GM19372 (cell line): Measurements from ENCODE around the gene PPP1R36.
"Not testable (repeated sequence)": the region's sequence is repeated elsewhere in the genome, so short reads cannot be mapped to it uniquely, and the experiment has no call there.

Experiments
- ATAC-seq: cut with Tn5 transposase; IDR thresholded peaks from one replicate; pipeline ENCODE4 v1.9.1; 2021; ENCODE audit warnings: mild to moderate bottlenecking, low read depth, moderate library complexity; ENCODE audit not compliant: unreplicated experiment

The PPP1R36 gene

GRCh38 chr14:64610049-64610746, 60.4 kb downstream of the PPP1R36 start:
- ATAC-seq = no peak

GRCh38 chr14:64611358-64612020, 61.7 kb downstream of the PPP1R36 start:
- ATAC-seq = no peak

- ATAC-seq = no peak
Measured at GRCh38 chr14:64612021-64612380, 62.2 kb downstream of the PPP1R36 start.

DNA sequence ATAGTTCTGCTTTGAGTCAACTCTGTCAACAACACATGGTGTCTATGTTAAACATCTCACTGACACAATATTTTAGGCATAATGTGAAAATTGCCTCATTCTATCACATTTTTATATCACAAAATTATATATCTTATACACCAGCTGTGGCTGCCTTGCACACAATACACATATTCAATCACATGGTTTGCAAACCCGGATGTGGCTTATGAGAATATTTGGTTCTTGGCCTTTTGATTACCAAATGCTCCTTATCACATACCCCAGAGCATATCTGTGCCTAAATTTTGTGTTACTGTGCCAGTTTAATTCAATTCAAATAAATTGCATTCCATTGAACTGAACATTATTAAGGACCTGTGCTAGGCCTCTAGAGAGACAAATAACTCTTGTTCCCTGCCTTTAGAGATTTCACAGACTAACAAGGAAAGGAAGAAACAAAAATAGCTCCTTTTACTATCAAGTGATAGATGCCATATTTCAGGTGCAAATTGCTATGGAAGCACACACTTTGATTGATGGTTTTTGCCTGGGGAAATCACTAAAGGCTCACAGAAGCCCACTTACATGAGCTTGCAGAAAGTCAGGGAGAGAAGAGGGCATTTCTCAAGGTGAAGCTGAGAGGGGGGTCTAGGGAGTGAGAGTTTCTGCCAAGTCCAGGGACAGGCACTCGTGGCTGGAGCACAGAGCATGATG, 63.4 kb downstream of the PPP1R36 start:
- no peak for ATAC-seq

GRCh38 chr14:64614166-64614565, 64.4 kb downstream of the PPP1R36 start:
- ATAC-seq = no peak

- ATAC-seq = no peak
Measured at GRCh38 chr14:64614805-64615391, 65.1 kb downstream of the PPP1R36 start.

DNA sequence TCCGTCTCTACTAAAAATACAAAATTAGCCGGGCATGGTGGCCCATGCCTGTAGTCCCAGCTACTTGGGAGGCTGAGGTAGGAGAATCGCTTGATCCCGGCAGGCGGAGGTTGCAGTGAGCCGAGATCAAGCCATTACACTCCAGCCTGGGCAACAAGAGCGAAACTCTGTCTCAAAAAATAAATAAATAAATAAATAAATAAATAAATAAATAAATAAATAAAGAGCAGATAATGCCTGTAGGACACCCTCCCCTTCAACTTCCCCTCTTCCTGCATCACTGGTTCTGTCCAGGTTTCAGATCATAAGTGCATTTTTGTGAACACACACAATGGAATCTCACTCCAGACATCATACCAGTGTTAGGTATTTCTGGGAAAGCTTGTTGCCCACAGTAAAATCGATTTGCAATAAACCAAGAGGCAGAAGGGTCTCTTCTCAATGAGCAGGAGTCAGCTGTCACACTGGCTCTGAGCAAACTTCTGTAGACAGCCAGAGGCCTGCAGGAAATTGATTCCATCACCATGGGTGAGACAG, 68.2 kb downstream of the PPP1R36 start:
- ATAC-seq = not testable (repeated sequence)

DNA sequence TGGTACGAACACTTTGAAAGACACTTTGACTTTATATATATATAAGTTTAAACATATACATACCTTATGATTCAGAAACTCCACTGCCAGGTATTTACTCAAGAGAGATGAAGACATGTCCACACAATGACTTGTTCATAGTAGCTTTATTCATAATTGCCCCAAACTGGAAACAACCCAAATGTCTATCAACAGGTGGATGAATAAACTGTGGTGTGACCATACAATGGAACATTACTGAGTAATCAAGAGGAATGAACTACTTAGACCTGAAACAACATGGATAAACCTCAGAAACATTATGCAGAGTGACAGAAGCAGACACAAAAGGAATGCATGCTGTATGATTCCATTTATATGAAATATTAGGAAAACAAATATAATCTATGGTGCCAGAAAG, 71.1 kb downstream of the PPP1R36 start:
- ATAC-seq = no peak

GRCh38 chr14:64623554-64624165, 73.9 kb downstream of the PPP1R36 start:
- ATAC-seq = no peak

- ATAC-seq = no peak
Measured at GRCh38 chr14:64625386-64626232, 75.8 kb downstream of the PPP1R36 start.

DNA sequence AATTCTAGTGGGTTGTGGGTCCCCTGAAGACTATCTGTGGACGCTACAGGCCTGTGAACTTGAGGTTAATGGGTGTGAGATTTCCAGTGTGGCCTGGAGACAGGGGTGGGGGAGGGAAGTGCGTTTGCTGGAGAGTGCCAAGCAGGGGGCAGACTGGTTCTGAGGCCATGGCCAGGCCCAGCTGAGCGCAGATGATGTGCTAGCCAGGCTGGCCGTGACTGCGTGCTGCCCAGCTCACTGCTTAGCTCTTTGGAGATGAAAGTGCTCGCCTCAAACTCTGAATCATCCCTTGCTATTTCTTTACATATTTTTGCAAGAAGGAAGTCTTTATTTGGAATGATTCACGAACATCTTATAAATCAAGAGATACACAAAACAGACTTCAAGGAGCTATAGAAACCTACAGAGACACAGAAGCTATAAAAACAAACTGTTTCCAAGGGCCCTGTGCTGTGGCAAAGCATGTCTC, 79.2 kb downstream of the PPP1R36 start:
- ATAC-seq = no peak

GRCh38 chr14:64630778-64631177, 81.0 kb downstream of the PPP1R36 start:
- ATAC-seq = no peak

DNA sequence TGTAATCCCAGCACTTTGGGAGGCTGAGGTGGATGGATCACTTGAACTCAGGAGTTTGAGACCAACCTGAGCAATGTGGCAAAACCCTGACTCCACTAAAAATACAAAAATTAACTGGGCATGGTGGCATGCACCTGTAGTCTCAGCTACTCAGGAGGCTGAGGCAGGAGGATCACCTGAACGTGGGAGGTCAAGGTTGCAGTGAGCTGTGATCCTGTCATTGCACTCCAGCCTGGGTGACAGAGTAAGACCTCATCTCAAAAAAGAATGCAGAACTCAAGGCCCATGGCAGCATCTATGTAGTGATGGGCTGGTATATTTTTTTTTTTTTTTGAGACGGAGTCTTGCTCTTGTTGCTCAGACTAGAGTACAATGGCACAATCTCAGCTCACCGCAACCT, 81.5 kb downstream of the PPP1R36 start:
- not testable (repeated sequence) for ATAC-seq

DNA sequence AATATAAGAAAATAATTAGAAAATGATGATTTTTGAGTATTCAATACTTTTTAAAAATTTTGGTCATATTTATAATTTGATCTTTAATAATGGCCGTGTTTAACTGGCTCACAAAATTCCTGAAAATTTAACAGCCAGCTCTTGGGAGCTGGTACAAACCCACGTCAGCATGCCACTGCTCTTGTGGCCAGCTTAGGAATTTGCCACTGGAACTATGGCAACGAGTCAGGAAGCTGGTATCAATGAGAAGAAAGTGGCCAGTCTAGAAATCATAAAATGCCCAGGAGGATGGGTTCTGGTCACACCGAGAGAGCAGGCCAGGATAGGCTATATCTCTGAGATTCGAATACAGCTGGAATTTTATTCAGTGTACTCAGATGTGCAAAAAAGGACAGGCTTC, 82.3 kb downstream of the PPP1R36 start:
- ATAC-seq = no peak

- ATAC-seq = no peak
Measured at GRCh38 chr14:64634558-64634957, 84.8 kb downstream of the PPP1R36 start.

DNA sequence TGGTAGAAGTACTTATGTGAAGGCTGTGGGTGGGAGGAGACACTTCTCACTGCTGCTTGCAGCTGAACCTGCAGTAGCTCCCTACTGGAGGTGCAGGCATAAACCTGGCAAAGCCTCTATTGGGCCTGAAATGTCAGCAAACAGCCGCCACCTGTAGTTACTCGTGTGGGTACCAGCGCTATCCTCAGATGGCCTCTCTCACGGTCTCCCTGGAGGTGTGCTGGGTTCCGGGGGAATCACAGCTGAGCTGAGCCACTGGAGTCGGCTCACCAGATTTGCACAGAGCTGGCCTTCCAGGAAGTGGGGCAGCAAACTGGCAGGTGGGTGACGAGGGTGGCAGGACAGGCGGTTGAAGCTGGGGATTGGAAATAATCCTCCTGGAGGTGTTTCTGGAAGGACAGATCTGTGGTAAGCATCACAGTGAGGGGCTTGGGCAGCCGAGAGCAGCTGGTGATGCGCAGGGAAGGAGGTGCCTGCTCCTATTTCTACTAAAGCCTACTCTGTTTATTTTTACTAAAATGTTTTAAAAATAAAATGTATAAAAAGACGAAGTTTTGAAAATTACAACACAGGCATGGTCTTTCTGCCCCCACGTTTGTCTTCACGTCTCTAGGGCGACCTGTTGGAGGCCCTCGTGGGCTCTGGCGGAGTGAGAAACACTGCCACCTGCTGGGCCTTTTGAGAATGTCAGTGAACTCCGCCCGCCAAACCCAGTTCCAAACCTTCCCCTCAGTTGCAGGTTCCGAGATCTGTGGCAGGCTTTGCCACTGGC, 86.6 kb downstream of the PPP1R36 start:
- ATAC-seq = no peak

DNA sequence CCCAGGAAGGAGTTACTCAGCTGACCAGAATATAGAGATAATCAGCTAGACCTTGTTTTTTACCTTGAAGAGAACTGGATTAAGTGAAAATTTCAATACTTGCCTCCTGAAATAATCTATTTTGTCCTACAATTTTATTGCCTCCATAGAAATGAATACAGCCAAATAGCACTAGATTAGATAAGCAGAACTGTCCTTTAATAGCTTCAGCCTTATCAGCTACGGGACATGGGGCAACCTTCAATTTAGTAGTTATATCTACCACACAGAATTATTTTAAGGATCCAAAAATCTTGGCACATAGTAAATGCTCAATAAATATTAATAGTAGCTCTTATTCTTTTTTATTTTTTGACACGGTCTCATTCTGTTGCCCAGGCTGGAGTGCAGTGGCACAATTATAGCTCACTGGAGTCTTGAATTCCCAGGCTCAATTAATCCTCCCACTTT, 87.2 kb downstream of the PPP1R36 start:
- no peak for ATAC-seq

DNA sequence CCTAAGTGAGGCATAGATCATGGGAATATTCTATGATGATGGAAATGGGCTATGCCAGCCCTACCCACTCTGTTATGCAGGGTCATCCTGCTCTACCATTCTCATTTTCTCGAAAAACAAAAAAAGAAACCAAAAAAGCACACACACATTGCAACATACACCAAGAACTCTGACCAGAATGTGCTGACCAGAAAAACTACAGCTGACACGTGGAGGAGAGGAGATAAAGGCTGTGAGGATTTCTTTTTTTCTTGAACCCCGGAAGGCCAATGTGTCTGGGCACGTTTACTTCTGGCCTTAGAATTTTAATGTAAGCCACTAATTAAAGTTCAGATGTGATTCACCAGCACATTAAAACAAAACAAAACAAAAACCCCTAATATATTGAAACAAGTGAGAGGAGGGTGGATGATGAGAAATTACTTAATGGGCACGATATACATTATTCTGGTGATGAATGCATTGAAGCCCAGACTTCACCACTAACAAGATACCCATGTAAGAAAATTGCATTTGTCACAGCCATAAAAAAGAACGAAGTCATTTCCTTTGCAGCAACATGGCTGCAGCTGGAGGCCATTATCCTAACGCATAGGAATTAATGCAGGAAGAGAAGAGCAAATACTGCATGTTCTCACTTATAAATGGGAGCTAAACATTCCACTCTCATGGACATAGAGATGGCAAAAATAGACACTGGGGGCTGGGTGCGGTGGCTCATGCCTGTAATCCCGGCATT, 88.1 kb downstream of the PPP1R36 start:
- no peak for ATAC-seq
